GM21381 (cell line): ENCODE data around the gene POLR1E.
A peak's percentile ranks its signal among the peaks of the same experiment; 100 is the strongest.

ENCODE experiments used
- ATAC-seq: cut with Tn5 transposase; IDR thresholded peaks from one replicate; pipeline ENCODE4 v1.9.1; 2021; ENCODE audit warnings: mild to moderate bottlenecking, moderate library complexity; ENCODE audit not compliant: unreplicated experiment

POLR1E gene, protein sequence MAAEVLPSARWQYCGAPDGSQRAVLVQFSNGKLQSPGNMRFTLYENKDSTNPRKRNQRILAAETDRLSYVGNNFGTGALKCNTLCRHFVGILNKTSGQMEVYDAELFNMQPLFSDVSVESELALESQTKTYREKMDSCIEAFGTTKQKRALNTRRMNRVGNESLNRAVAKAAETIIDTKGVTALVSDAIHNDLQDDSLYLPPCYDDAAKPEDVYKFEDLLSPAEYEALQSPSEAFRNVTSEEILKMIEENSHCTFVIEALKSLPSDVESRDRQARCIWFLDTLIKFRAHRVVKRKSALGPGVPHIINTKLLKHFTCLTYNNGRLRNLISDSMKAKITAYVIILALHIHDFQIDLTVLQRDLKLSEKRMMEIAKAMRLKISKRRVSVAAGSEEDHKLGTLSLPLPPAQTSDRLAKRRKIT

GRCh38 chr9:37485389-37486255 lies at the start of gene POLR1E:
POLR1E (plus strand) TSS chr9:37485948; CDS start chr9:37486048, 100 bp downstream.
- ATAC-seq, result peak; percentile 95

DNA sequence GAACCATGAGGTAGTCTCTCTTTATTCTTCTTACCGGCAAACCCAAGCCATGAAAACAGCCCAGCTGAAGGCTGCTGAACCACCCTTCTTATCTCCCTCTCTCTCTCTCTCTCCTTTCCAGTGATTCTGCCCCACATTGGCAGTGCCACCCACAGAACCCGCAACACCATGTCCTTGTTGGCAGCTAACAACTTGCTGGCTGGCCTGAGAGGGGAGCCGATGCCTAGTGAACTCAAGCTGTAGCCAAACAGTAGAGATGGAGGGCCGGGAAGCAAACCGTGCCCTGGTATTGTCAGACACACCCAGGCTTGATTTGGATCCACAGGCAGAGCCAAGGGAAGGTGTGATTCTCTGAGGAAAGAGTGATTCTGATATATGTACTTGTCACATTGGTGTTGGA lies 49.2 kb upstream of the POLR1E start:
- ATAC-seq, result no peak

DNA sequence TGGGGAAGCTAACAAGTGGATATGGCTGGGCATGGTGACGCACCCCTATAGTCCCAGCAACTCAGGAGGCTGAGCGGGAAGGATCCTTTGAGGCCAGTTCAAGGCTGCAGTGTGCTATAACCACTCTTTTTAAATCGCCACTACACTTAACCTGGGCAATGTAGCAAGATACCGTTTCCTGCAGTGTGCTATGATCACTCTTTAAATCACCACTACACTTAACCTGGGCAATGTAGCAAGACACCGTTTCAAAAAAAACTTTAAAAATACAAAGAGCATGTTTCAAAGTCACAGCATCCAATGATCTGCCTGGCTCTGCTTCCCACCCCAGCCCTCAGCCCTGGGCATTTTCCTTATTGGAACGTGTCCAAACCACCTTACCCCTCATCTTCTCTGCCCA lies 48.7 kb upstream of the POLR1E start:
- ATAC-seq, result no peak

- ATAC-seq, result no peak
Measured at GRCh38 chr9:37437621-37438020, 48.1 kb upstream of the POLR1E start.

DNA sequence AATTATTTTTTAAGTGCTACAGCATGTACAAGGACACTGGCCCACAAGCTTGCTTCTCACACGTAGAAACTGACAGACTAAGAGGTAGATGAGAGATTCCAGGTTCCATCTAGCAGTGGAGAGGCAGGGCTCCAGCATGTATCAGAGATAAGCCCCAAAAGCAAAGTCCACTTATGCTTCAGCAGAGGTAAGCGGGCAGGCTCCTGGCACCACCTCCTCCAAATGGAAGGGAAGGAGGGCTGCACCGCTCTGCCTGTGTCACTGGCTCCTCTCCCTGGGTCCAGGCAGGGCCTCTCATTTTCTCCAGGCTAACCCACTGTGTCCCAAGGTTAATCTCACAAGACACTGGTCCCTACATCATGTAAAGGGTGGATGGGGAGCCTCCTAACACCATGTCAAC lies 47.4 kb upstream of the POLR1E start:
- ATAC-seq, result no peak

DNA sequence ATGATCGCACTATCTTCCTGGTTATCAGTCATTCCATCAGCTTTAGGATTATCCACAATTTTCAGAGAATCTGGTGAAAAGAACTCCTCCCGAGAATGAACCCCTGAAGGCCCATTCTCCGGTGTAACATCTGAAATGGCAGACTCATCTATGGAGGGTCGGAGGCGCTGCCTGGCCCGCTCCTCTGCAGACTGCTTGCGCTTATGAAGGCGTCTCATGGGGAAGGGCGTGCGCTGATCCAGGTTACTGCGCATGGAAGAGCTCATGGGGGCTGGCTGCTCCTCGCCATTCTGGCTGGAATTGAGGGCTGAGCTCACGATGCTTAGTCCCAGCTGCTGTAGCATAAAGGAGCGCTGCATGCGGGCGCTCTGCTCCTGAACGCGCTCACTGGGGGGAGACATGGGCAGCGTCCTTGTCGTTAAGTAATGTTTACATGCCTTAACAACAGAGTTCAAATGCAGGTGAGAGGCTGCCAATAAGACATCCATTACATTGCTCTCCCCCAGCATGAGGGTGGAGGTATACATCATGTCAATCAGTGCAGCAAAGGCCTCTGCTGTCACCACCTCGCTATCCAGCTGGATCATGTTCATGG lies 43.9 kb upstream of the POLR1E start:
- ATAC-seq, result no peak

DNA sequence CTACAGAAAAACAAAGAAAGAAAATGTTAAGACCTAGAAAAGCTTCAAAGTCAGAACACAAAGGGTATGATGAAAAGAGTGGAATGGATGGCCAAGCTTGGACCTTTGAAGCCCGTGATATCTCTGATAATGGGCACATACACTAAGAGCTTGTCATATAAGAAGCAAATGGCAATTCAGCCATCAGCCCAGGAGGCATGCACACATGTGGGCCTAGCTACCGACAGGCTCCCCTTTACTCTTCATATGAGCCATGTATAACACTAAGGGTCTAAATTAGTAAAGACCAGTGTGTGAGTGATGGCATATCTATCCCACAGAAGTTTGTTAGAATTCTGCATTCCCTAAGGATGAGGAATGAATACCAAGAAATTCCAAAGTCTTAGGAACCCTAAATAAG lies 43.2 kb upstream of the POLR1E start:
- no peak for ATAC-seq

DNA sequence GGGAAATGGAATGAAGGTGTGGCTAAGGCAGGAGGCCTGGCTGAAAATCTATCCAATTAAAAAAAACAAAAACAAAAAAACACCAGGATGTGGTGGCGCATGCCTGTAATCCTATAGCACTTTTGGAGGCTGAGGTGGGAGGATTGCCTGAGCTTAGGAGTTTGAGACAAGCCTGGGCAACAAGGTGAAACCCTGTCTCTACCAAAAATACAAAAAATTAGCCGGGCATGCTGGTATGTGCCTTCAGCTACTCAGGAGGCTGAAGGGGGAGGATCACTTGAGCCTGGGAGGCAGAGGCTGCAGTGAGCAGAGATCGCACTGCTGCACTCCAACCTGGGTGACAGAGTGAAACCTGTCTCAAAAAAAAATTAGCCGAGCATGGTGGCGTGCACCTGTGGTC lies 42.2 kb upstream of the POLR1E start:
- no peak for ATAC-seq

- ATAC-seq, result no peak
Measured at GRCh38 chr9:37444890-37445289, 40.9 kb upstream of the POLR1E start.

- ATAC-seq, result no peak
Measured at GRCh38 chr9:37445832-37446231, 39.9 kb upstream of the POLR1E start.

GRCh38 chr9:37446401-37446800 lies 39.3 kb upstream of the POLR1E start:
- no peak for ATAC-seq

DNA sequence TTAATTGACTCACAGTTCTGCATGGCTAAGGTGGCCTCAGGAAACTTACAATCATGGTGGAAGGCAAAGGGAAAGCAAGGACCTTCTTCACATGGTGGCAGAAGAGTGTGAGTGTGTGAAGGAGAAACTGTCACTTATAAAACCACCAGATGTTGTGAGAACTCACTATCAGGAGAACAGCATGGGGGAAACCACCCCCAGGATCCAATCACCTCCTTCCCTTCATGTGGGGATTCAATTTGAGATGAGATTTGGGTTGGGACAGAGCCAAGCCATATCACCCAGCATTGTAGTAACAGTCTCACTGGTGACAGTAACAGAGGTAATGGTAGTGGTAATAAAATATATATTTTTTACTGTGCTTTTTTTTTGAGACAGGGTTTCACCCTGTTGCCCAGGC lies 38.6 kb upstream of the POLR1E start:
- no peak for ATAC-seq

DNA sequence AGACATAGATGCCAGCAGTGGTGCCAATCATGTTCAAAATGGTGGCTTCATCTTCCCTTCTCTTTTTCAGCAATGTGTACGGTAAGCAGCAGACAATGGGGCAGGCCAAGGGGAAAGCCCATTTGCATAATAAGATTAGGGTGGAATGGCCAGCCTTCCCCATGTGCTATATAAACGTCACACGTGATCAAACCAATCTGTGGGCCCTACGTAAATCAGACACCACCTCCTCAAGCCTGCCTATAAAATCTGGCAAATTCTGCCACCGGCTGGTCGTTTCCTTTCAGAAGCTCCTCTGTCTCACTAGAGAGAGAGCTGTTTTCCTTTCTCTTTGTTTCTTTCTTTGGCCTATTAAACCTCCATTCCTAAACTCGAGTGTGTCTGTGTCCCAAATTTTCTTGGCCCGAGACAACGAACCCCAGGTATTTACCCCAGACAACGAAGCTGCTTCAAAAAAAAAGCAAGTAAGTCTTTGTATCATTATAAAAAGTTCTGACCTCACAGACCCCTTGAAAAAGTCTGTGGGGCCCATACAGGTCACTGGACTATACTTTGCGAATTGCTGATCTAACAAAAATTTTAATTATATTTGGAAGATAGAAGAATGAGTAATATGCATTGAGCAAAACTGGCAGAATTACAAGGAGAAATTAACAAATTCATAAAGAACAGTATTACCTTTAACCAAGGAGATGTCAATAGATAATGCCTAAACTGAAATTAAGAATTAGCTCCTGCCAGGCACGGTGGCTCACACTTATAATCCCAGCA lies 35.7 kb upstream of the POLR1E start:
- no peak for ATAC-seq

DNA sequence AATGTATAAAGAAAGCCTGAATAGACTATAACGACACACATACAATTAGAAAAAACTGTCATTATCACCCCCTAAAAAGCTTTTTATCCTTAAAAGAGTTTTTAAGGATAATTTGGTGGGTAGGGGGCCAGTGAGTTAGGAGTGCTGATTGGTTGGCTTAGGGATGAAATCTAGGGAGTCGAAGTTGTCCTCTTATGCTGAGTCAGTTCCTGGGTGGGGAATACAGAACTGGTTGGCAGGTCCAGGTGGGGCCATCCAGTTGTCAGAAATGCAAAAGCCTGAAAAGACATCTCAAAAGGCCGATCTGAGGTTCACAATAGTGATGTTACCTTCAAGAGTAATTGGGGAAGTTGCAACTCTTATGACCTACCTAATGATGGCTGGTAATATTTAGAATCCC lies 34.1 kb upstream of the POLR1E start:
- no peak for ATAC-seq

DNA sequence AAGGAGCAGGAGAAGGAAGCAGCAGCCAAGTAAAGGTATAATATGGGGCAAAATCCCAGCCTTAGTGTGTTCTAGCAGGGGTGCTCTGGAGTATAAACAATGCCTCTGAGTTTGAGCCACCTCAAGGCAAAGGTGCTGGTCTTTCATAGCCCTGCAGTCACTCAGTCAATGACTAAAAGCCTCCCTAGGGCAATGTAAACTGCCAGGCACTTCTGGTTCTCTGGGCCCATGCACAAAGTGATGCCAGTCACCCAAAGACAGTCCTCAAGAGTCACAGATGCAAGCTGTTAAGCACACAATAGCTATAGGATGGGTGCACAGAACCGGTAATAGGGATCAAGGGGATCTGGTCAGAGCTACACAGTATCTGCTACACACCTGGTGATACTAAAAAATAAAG lies 33.1 kb upstream of the POLR1E start:
- ATAC-seq, result no peak

DNA sequence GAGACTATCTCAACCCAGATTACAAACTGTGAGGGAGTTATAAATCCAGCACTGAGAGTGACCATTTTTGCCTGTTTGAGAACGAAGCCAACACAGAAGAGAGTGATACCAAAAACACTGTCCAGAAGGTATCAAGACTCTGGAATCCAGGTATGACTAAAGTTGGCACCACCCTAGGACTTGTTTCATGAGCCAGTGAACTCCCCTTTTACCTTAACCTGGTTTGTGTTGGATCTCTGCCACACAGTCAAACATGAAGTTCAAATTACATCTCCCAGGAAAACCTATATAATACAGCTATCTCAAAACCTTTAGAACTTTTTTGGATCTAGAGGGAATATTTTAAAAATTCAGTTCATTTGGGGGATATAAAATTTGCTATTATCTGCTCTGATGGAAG lies 31.9 kb upstream of the POLR1E start:
- no peak for ATAC-seq

GRCh38 chr9:37454238-37454637 lies 31.5 kb upstream of the POLR1E start:
- ATAC-seq, result no peak

- no peak for ATAC-seq
Measured at GRCh38 chr9:37455884-37456647, 29.7 kb upstream of the POLR1E start.

DNA sequence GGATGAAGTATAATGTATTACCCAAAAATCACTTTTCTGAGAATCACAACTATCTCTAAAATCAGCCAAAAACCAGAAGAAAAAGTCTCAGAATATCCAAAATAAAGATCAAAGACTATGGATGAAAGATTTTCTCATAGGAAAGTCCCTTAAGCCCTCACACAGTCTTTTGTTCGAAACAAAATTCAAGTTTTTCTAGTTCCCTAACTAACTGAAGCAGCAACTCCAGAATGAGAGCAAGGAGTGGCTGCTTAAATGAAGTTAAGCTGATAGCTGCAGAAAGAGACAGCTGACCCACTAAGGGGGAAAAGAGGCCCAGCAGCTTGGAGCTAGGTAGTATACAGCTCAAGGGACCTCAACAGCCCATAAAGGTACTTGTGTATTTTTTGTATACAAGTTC lies 28.9 kb upstream of the POLR1E start:
- no peak for ATAC-seq

DNA sequence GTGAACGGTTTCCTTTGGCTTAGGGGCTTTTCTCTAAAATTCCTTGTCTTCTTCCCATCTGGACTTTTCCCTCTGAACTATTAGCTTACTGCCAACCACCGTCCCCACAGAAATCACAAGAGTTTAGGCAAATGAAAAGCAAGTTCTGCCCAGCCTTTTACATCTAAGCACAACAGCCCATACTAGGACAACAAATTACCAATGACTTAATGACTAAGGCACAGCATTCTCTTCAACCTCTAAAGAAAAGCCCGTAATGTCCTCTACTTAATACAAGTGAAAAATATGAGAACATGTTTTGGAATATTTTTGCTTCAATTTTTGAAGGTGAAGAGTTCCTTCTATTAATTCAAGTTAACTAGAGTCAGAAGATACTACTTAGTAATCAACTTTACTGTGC lies 21.7 kb upstream of the POLR1E start:
- ATAC-seq, result no peak
